BJ (cell line): ENCODE results near the gene DNAJC6. TPM values are rescaled to one million over a fixed set of nuclear protein-coding genes. Genes with fewer than 3 reads are reported as not detected.

Source experiments
- CTCF ChIA-PET: fragments of 350-600 bp; formaldehyde crosslinking; extraction: SDS; loops from one replicate; lab custom pipeline; 2021; ENCODE audit warnings: antibody characterized with exemption, inconsistent platforms; lab: Yijun Ruan, JAX
- POLR2A ChIA-PET: fragments of 300-600 bp; sonication (Branson Sonifier 250); formaldehyde crosslinking; extraction: SDS; loops from one replicate; lab custom pipeline; 2021; ENCODE audit warnings: antibody characterized with exemption; lab: Charles Lee
- DNase-seq: peaks from one replicate; pipeline ENCODE4 v3.0.0-alpha.2; 2011; ENCODE audit warnings: low read depth
- H3K27me3 ChIP-seq: 2 replicates; pipeline ENCODE4 v1.6.0; 2011; ENCODE audit warnings: low read length; ENCODE audit not compliant: control insufficient read depth, insufficient read depth
- H3K36me3 ChIP-seq: 2 replicates; pipeline ENCODE4 v1.5.1; 2011; ENCODE audit warnings: low read length; ENCODE audit not compliant: control insufficient read depth, insufficient read depth
- H3K4me3 ChIP-seq: 2 replicates; pipeline ENCODE4 v1.5.1; 2011; ENCODE audit warnings: low read depth, mild to moderate bottlenecking, control low read depth, low read length
- polyA minus RNA-seq: library from RNA; depleted of rRNA, polyadenylated mRNA; stranded (reverse); fragments of >200 nt; gene quantifications from 2 replicates; pipeline ENCODE4 v1.2.3, GENCODE V29; 2011; rRNA and poly(A)+ RNA removed
- polyA plus RNA-seq: library from polyadenylated mRNA; depleted of rRNA; stranded (reverse); fragments of >200 nt; gene quantifications from 2 replicates; pipeline ENCODE4 v1.2.3, GENCODE V29; 2011; rRNA removed
- TF ChIP-seq, protein P1 (sequence below): IDR thresholded peaks from 2 replicates; pipeline ENCODE4 v1.5.1; 2011; ENCODE audit warnings: low read depth, mild to moderate bottlenecking, control low read depth, inconsistent platforms, low read length, moderate library complexity; ENCODE audit not compliant: insufficient read depth

Gene DNAJC6
- polyA plus RNA-seq, result 10.5 and 12.2 TPM in 2 replicates
- polyA minus RNA-seq, result 19.5 and 22.3 TPM in 2 replicates

DNA sequence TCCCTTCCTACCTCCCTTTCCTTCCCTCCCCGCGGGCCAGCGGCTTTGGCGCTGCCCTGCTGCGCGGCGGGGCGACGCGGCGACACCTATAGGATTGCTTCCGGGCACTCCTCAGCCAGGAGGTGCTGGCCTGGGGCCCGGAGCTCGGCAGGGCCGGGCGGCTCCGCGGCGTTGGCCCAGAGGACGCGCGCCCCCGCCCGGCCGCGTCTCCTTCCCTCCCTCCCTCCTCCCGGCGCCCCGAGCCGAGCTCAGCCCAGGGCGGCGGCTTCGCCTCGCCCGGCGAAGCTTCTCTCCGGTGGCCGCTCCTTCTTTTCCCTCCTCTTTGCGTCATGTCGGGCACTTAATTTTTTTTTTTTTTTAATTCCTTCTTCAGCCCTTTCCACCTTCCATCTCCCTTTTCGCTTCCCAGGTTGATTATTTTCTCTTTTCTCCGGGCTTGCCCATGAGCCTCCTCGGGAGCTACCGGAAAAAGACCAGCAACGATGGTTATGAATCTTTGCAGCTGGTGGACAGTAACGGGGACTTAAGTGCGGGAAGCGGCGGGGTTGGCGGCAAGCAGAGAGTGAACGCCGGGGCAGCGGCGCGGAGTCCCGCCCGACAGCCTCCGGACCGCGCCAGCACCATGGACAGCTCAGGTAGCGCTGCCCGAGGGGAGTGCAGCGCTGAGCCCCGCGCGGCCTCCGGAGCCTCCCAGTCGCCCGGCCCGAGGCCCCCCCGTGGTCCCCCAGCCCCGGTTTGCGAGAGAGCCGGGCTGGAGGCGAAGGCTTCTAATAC, at the start of gene DNAJC6:
Gene DNAJC6 (plus strand): TSS at position 240 of the 774 bp plus-strand sequence. CDS start 203 bp downstream, at position 443.
- TF ChIP-seq, protein P1, sequence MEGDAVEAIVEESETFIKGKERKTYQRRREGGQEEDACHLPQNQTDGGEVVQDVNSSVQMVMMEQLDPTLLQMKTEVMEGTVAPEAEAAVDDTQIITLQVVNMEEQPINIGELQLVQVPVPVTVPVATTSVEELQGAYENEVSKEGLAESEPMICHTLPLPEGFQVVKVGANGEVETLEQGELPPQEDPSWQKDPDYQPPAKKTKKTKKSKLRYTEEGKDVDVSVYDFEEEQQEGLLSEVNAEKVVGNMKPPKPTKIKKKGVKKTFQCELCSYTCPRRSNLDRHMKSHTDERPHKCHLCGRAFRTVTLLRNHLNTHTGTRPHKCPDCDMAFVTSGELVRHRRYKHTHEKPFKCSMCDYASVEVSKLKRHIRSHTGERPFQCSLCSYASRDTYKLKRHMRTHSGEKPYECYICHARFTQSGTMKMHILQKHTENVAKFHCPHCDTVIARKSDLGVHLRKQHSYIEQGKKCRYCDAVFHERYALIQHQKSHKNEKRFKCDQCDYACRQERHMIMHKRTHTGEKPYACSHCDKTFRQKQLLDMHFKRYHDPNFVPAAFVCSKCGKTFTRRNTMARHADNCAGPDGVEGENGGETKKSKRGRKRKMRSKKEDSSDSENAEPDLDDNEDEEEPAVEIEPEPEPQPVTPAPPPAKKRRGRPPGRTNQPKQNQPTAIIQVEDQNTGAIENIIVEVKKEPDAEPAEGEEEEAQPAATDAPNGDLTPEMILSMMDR, result no peak
- ChIA-PET CTCF (interaction anchor here (0.7 to 1.6 kb wide), 3 partner anchors 9 to 23 kb away, joined by 3 to 4 read pairs (median 3); no protein-coding TSS in a partner anchor), POLR2A (interaction anchor here (0.6 kb wide), 1 partner anchor 273 kb away, joined by 4 read pairs; no protein-coding TSS in a partner anchor)

DNA sequence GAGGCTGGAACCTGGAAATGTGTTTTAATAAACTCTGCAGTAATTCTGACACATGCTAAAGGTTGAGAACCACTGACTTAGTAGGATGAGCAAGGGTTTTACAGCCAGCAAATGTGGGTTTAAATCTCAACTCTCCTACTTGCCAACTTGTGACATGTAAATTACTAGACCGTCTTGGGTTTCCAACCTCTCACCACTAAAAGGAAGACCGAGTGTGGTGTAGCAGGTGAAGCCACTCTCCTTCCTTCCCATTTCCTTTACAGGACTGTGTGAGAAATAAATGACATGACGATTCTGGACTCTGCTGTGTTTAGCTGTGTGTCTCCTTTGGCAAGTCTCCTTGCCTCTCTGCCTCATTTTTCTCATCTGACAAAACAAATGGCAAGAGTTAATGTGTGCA, 49.5 kb upstream of the DNAJC6 start:
- TF ChIP-seq, protein P1, result no peak
- ChIA-PET POLR2A (no interaction called here), CTCF (interaction anchor here (1.4 kb wide), 1 partner anchor 10 kb away, joined by 3 read pairs; no protein-coding TSS in a partner anchor)
- DNase-seq, result no peak
- Histone ChIP-seq H3K27me3 (no peaks in the 10 kb centered on the region), H3K4me3 (no peak overlapping the region), H3K36me3 (no peaks in the 10 kb centered on the region)

More for the DNA sequence above, at the start of gene DNAJC6:
- Histone ChIP-seq H3K4me3 (peak within 1 kb of the TSS; percentile 54), H3K36me3 (no peaks in the 10 kb centered on the region), H3K27me3 (no peaks in the 10 kb centered on the region)
- peak; percentile 9 for DNase-seq

DNA sequence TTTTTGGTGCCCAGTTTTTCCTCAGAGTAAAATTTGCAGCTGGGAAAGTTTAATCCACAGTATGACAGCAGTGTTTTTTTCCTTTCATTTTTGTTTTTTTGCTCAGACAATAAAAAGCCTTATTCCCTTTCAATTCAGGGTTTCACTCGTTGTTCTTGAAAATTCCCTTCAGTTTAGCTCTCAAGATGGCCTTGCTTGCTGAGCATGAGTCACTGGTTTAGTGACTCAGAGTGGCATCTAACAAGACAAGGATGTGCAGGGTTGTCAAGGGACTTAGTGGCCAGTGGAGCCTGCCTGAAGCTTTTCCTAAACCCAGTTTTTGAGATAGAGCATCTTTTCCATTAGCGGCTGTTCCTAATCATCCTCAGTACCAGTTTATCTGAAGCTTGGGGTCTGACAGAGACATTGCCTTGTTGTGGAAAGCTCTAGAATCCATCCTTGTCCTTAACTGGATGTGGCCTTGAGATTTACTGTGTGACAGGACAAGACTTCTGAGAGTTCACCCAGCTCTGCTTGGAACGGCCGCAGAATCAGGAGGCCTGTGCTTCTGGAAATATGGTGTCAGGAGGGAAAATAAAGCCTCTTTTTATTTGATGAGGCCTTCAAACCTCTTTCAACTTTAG, 48.4 kb upstream of the DNAJC6 start:
- ChIA-PET POLR2A (no interaction called here), CTCF (interaction anchor here (0.7 to 1.4 kb wide), 3 partner anchors 9 to 94 kb away, joined by 3 read pairs; no protein-coding TSS in a partner anchor)
- no peaks in the 10 kb centered on the region for H3K27me3 ChIP-seq
- no peaks in the 10 kb centered on the region for H3K36me3 ChIP-seq
- TF ChIP-seq, protein P1, result no peak
- peak; percentile 59 for DNase-seq
- H3K4me3 ChIP-seq, result no peak overlapping the region

DNA sequence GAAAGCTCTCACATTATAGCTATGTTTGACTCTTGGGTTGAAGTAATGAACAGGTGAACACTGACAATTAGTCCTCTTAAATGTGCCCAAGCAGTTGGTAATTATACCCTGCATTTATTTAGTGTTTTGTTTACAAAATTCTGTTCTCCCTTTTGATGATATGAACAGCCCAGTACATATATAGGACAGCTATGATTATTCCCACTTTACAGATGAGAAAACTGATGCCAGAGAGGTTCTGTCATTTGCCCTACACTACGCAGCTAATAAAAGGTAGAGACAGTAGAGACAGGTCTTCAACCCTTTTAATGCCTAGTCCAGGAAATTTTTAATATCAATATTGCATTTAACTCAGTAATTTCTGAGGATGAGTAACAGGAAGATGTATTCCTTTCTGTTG, 46.1 kb upstream of the DNAJC6 start:
- ChIA-PET CTCF (interaction anchor here (0.7 to 1.6 kb wide), 2 partner anchors 424 to 489 kb away, joined by 3 to 4 read pairs; no protein-coding TSS in a partner anchor), POLR2A (no interaction called here)
- Histone ChIP-seq H3K27me3 (no peaks in the 10 kb centered on the region), H3K36me3 (no peaks in the 10 kb centered on the region), H3K4me3 (no peak overlapping the region)
- TF ChIP-seq, protein P1, result no peak
- no peak for DNase-seq
